Activated T-cell treated with anti-CD3 and anti-CD28 coated beads, Interleukin-2, amount 50 U/mL, for 4 hours (primary cell): ENCODE results near the gene ATP8B4. TPM values are rescaled to one million over a fixed set of nuclear protein-coding genes. Genes with fewer than 3 reads are reported as not detected.
A peak's percentile ranks its signal among the peaks of the same experiment; 100 is the strongest.
"Not testable (repeated sequence)": the region's sequence is repeated elsewhere in the genome, so short reads cannot be mapped to it uniquely, and the experiment has no call there.

Experiments used
- ATAC-seq, 2 donors: fragments of 200-7000 bp; cut with Tn5 transposase; one replicate each; pipeline ENCODE4 v1.10.0; 2021
- DNase-seq: peaks from one replicate; pipeline ENCODE4 v3.0.0-alpha.2; 2020
- H3K27me3 Mint-ChIP-seq: one replicate; pipeline ENCODE4 v1.8.0; 2021; ENCODE audit warnings: low read depth, mixed read lengths
- H3K36me3 Mint-ChIP-seq: one replicate; pipeline ENCODE4 v1.8.0; 2022; ENCODE audit warnings: mixed read lengths; ENCODE audit not compliant: insufficient read depth
- H3K4me1 Mint-ChIP-seq: one replicate; pipeline ENCODE4 v1.8.0; 2021; ENCODE audit warnings: low read depth, mixed read lengths
- H3K4me3 Mint-ChIP-seq: one replicate; pipeline ENCODE4 v1.8.0; 2021; ENCODE audit warnings: mild to moderate bottlenecking, moderate library complexity, mixed read lengths
- H3K9me3 Mint-ChIP-seq: one replicate; pipeline ENCODE4 v1.8.0; 2021; ENCODE audit warnings: mixed read lengths
- total RNA-seq, 3 donors: library from RNA; stranded (reverse); gene quantifications; one replicate each; pipeline ENCODE4 v1.2.1, GENCODE V29; 2021

Gene ATP8B4, protein sequence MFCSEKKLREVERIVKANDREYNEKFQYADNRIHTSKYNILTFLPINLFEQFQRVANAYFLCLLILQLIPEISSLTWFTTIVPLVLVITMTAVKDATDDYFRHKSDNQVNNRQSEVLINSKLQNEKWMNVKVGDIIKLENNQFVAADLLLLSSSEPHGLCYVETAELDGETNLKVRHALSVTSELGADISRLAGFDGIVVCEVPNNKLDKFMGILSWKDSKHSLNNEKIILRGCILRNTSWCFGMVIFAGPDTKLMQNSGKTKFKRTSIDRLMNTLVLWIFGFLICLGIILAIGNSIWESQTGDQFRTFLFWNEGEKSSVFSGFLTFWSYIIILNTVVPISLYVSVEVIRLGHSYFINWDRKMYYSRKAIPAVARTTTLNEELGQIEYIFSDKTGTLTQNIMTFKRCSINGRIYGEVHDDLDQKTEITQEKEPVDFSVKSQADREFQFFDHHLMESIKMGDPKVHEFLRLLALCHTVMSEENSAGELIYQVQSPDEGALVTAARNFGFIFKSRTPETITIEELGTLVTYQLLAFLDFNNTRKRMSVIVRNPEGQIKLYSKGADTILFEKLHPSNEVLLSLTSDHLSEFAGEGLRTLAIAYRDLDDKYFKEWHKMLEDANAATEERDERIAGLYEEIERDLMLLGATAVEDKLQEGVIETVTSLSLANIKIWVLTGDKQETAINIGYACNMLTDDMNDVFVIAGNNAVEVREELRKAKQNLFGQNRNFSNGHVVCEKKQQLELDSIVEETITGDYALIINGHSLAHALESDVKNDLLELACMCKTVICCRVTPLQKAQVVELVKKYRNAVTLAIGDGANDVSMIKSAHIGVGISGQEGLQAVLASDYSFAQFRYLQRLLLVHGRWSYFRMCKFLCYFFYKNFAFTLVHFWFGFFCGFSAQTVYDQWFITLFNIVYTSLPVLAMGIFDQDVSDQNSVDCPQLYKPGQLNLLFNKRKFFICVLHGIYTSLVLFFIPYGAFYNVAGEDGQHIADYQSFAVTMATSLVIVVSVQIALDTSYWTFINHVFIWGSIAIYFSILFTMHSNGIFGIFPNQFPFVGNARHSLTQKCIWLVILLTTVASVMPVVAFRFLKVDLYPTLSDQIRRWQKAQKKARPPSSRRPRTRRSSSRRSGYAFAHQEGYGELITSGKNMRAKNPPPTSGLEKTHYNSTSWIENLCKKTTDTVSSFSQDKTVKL
- total RNA-seq, result 1 to 10 TPM; 1.4 to 2.7 (median 1.4) TPM

DNA sequence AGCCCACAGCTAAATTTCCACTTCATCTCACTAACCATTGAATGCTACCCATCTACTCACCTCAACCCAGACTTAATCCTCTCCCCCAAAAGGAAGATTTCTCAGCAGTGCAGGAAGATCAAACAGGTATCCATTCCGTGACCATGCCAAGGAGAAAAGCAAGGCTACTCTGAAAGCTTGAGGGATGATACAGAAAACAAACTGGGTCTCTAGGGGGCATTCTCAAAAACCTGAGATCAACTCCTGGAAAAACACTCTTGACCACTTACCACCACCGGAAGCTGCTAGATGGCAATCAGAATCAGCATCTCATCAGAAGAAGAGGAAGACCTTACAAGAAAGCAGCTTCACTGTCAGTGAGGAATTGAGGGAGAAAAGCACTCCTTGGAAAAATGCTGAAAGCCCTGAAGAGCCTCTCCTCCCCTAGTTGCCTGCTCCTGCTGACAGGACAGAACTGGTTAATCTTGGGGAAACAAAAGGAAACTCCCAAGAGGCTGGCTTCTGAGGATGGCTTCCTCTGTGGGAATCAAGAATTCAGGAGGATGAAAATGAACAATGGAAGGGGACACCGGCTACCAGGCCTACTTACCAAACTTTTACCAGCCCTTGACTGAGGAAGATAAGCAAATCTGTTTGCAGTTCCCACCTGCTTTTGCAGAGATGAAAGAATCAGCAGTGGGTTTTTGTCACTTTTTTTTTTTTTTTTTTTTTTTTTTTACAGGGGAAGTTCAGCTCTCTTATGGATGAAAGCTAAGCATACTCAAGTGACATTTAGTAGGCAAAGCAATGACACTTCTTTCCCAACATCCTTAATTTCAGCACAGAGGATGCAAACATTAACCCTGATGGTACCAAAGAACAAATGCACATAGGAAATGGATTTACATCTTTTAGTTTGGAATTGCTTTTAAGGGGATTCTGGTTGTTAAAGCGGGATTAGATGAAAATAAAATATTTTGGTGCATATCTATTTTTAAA, at the start of gene ATP8B4:
Gene ATP8B4 (minus strand): TSS at position 171 of the 978 bp plus-strand sequence. CDS start 12,267 bp downstream, outside the sequence.
- Mint-ChIP-seq H3K36me3 (no peaks in the 10 kb centered on the region), H3K27me3 (peaks cover 8% of the 10 kb centered on the region), H3K9me3 (peaks cover 11% of the 10 kb centered on the region), H3K4me3 (peak within 1 kb of the TSS; percentile 7), H3K4me1 (peaks cover 4% of the 10 kb centered on the region)
- DNase-seq, result no peak
- peak in 1 of 2 donors; percentile 25 for ATAC-seq

GRCh38 chr15:50168379-50168778, 49.3 kb upstream of the ATP8B4 start:
- H3K4me1 Mint-ChIP-seq, result peaks cover 2% of the 10 kb centered on the region
- no peaks in the 10 kb centered on the region for H3K36me3 Mint-ChIP-seq
- H3K4me3 Mint-ChIP-seq, result no peak overlapping the region
- peaks cover 17% of the 10 kb centered on the region for H3K27me3 Mint-ChIP-seq
- H3K9me3 Mint-ChIP-seq, result peaks cover 6% of the 10 kb centered on the region
- ATAC-seq (no peak), DNase-seq (no peak)

GRCh38 chr15:50167110-50167509, 48.1 kb upstream of the ATP8B4 start:
- no peak for DNase-seq

DNA sequence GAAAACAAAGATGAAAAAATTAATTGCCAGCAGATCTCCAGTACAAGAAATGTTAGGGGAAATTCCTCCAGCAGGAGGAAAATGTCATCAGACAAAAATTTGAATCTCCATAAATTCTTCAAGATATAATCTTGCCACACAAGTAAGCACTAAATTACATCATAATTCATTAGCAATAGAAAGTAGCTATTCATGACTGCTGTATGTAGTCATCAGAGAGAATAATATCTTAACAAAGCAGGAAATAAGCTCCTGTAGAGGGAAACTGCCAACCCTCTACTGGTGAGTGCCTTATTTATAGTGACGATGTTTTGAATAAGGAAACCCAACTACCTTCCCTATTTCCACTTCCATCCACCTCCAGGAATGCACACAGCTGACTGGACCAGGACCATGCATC, 47.2 kb upstream of the ATP8B4 start:
- no peaks in the 10 kb centered on the region for H3K36me3 Mint-ChIP-seq
- H3K4me3 Mint-ChIP-seq, result no peak overlapping the region
- H3K27me3 Mint-ChIP-seq, result peaks cover 26% of the 10 kb centered on the region
- H3K4me1 Mint-ChIP-seq, result peaks cover 2% of the 10 kb centered on the region
- ATAC-seq, result no peak
- DNase-seq, result no peak
- H3K9me3 Mint-ChIP-seq, result no peaks in the 10 kb centered on the region

More at GRCh38 chr15:50167110-50167509, 48.1 kb upstream of the ATP8B4 start:
- H3K4me1 Mint-ChIP-seq, result peaks cover 2% of the 10 kb centered on the region
- H3K4me3 Mint-ChIP-seq, result no peak overlapping the region
- peaks cover 6% of the 10 kb centered on the region for H3K9me3 Mint-ChIP-seq
- H3K27me3 Mint-ChIP-seq, result peaks cover 25% of the 10 kb centered on the region
- no peak for ATAC-seq
- H3K36me3 Mint-ChIP-seq, result no peaks in the 10 kb centered on the region

GRCh38 chr15:50164458-50164857, 45.4 kb upstream of the ATP8B4 start:
- H3K36me3 Mint-ChIP-seq, result no peaks in the 10 kb centered on the region
- peaks cover 26% of the 10 kb centered on the region for H3K27me3 Mint-ChIP-seq
- ATAC-seq (no peak), DNase-seq (no peak)
- H3K4me3 Mint-ChIP-seq, result no peak overlapping the region
- no peaks in the 10 kb centered on the region for H3K9me3 Mint-ChIP-seq
- H3K4me1 Mint-ChIP-seq, result peaks cover 2% of the 10 kb centered on the region

- Mint-ChIP-seq H3K4me3 (no peak overlapping the region), H3K9me3 (no peaks in the 10 kb centered on the region)
These were observed 44.8 kb upstream of the ATP8B4 start for GRCh38 chr15:50163719-50164410.

GRCh38 chr15:50162969-50163718, 44.1 kb upstream of the ATP8B4 start:
- peaks cover 23% of the 10 kb centered on the region for H3K27me3 Mint-ChIP-seq
- no peaks in the 10 kb centered on the region for H3K9me3 Mint-ChIP-seq
- DNase-seq (no peak), ATAC-seq (no peak)
- no peaks in the 10 kb centered on the region for H3K36me3 Mint-ChIP-seq
- H3K4me3 Mint-ChIP-seq, result no peak overlapping the region
- peaks cover 2% of the 10 kb centered on the region for H3K4me1 Mint-ChIP-seq

More at GRCh38 chr15:50163719-50164410, 44.8 kb upstream of the ATP8B4 start:
- H3K36me3 Mint-ChIP-seq, result no peaks in the 10 kb centered on the region
- DNase-seq (no peak), ATAC-seq (no peak)
- H3K27me3 Mint-ChIP-seq, result peaks cover 26% of the 10 kb centered on the region
- peaks cover 2% of the 10 kb centered on the region for H3K4me1 Mint-ChIP-seq

- DNase-seq, H3K36me3 Mint-ChIP-seq, ATAC-seq, H3K4me3 Mint-ChIP-seq, H3K27me3 Mint-ChIP-seq, H3K4me1 Mint-ChIP-seq: not testable (repeated sequence)
- peaks cover 11% of the 10 kb centered on the region for H3K9me3 Mint-ChIP-seq
These were observed 39.2 kb upstream of the ATP8B4 start for GRCh38 chr15:50158236-50158635.

- no peaks in the 10 kb centered on the region for H3K4me1 Mint-ChIP-seq
- H3K4me3 Mint-ChIP-seq, result no peak overlapping the region
- DNase-seq (no peak), ATAC-seq (no peak)
- no peaks in the 10 kb centered on the region for H3K27me3 Mint-ChIP-seq
- no peaks in the 10 kb centered on the region for H3K36me3 Mint-ChIP-seq
- peaks cover 4% of the 10 kb centered on the region for H3K9me3 Mint-ChIP-seq
These were observed 32.4 kb upstream of the ATP8B4 start for GRCh38 chr15:50151476-50151875.

GRCh38 chr15:50150851-50151250, 31.8 kb upstream of the ATP8B4 start:
- Mint-ChIP-seq H3K4me1 (no peaks in the 10 kb centered on the region), H3K9me3 (no peaks in the 10 kb centered on the region), H3K4me3 (no peak overlapping the region), H3K27me3 (no peaks in the 10 kb centered on the region), H3K36me3 (no peaks in the 10 kb centered on the region)
- ATAC-seq, result no peak
- no peak for DNase-seq

GRCh38 chr15:50150349-50150748, 31.3 kb upstream of the ATP8B4 start:
- DNase-seq (no peak), ATAC-seq (no peak)
- Mint-ChIP-seq H3K4me1 (no peaks in the 10 kb centered on the region), H3K36me3 (no peaks in the 10 kb centered on the region), H3K4me3 (no peak overlapping the region), H3K9me3 (no peaks in the 10 kb centered on the region), H3K27me3 (no peaks in the 10 kb centered on the region)

- no peaks in the 10 kb centered on the region for H3K36me3 Mint-ChIP-seq
- no peak overlapping the region for H3K4me3 Mint-ChIP-seq
- H3K4me1 Mint-ChIP-seq, result no peaks in the 10 kb centered on the region
- no peaks in the 10 kb centered on the region for H3K9me3 Mint-ChIP-seq
- no peak for ATAC-seq
- DNase-seq, result no peak
- no peaks in the 10 kb centered on the region for H3K27me3 Mint-ChIP-seq
These were observed 30.1 kb upstream of the ATP8B4 start for GRCh38 chr15:50149090-50149489.
